ENCODE measurements around the gene PUDP. TPM values are rescaled to one million over a fixed set of nuclear protein-coding genes. Genes with fewer than 3 reads are reported as not detected.
"Not testable (repeated sequence)": the region's sequence is repeated elsewhere in the genome, so short reads cannot be mapped to it uniquely, and the experiment has no call there.

Gene PUDP
- total RNA-seq, 2 donors from 2014 or later: 17.2 to 27.0 TPM

DNA sequence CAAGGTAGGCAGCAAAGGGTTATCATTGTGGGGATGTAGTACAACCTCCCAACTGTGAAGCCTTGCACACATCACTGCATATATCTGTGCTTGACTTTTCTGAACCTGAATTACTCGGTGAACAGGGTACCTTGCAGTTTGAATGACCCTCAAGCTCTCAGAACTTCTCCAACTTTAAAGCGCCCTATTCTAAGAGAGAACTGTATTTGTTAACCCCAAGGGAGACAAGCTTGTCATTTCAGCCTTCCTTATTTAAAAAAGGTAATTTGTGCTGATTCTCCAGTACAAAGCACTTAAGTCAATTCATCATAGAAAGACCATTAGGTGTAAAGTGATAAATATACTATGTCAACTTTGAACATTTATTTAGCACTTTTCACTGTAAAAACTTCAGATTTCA, 122.5 kb downstream of the PUDP start:
- TF ChIP-seq, protein P1, sequence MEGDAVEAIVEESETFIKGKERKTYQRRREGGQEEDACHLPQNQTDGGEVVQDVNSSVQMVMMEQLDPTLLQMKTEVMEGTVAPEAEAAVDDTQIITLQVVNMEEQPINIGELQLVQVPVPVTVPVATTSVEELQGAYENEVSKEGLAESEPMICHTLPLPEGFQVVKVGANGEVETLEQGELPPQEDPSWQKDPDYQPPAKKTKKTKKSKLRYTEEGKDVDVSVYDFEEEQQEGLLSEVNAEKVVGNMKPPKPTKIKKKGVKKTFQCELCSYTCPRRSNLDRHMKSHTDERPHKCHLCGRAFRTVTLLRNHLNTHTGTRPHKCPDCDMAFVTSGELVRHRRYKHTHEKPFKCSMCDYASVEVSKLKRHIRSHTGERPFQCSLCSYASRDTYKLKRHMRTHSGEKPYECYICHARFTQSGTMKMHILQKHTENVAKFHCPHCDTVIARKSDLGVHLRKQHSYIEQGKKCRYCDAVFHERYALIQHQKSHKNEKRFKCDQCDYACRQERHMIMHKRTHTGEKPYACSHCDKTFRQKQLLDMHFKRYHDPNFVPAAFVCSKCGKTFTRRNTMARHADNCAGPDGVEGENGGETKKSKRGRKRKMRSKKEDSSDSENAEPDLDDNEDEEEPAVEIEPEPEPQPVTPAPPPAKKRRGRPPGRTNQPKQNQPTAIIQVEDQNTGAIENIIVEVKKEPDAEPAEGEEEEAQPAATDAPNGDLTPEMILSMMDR (IDR thresholded peaks at IDR 0.05): no peak
- no peaks in the 10 kb centered on the region for H3K27me3 ChIP-seq
- no peak overlapping the region for H3K27ac ChIP-seq
- no peaks in the 10 kb centered on the region for H3K9me3 ChIP-seq
- H3K36me3 ChIP-seq: no peaks in the 10 kb centered on the region
- no peak overlapping the region for H3K4me3 ChIP-seq
- H3K4me1 ChIP-seq: no peaks in the 10 kb centered on the region
- no peak for DNase-seq (ENCODE audit: low spot score)

- DNase-seq (ENCODE audit: low spot score): no peak
- Histone ChIP-seq H3K27me3 (no peaks in the 10 kb centered on the region), H3K36me3 (no peaks in the 10 kb centered on the region), H3K27ac (no peak overlapping the region), H3K9me3 (no peaks in the 10 kb centered on the region), H3K4me3 (no peak overlapping the region), H3K4me1 (no peaks in the 10 kb centered on the region)
- TF ChIP-seq, protein P1 (IDR thresholded peaks at IDR 0.05): no peak
Measured at GRCh38 chrX:7024850-7025249, 123.1 kb downstream of the PUDP start.

DNA sequence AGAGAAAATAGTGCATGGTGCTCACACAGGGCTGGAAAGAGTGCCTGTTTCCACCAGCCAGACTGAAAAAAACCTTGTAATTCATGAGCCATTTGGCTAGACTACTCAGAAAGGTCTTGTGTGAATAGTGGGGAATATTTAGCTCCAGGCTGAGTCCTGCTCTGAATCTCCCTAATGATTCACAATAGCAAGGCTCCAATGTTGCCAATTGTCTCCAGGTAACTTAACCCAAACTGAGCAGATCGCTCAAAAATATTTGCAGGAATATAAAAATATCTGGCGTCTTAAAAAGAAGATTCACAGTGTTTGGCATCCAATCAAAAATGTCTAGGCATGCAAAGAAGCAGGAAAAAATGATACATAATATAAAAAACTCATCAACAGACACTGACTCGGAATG, 125.0 kb downstream of the PUDP start:
- H3K9me3 ChIP-seq; H3K27ac ChIP-seq; H3K27me3 ChIP-seq; H3K4me3 ChIP-seq; H3K36me3 ChIP-seq; DNase-seq (ENCODE audit: low spot score); H3K4me1 ChIP-seq: not testable (repeated sequence)

GRCh38 chrX:7021991-7022390, 126.0 kb downstream of the PUDP start:
- Histone ChIP-seq H3K9me3 (no peaks in the 10 kb centered on the region), H3K4me3 (no peak overlapping the region), H3K4me1 (no peaks in the 10 kb centered on the region), H3K27me3 (no peaks in the 10 kb centered on the region), H3K36me3 (no peaks in the 10 kb centered on the region), H3K27ac (no peak overlapping the region)
- no peak for DNase-seq (ENCODE audit: low spot score)
- TF ChIP-seq, protein P1 (IDR thresholded peaks at IDR 0.05): no peak

- H3K36me3 ChIP-seq: no peaks in the 10 kb centered on the region
- TF ChIP-seq, protein P1 (IDR thresholded peaks at IDR 0.05): no peak
- no peaks in the 10 kb centered on the region for H3K4me1 ChIP-seq
- H3K9me3 ChIP-seq: no peaks in the 10 kb centered on the region
- no peak for DNase-seq (ENCODE audit: low spot score)
- H3K27me3 ChIP-seq: no peaks in the 10 kb centered on the region
- no peak overlapping the region for H3K27ac ChIP-seq
- H3K4me3 ChIP-seq: no peak overlapping the region
Measured at GRCh38 chrX:7019555-7019954, 128.4 kb downstream of the PUDP start.

GRCh38 chrX:7012262-7012834, 135.6 kb downstream of the PUDP start:
- not testable (repeated sequence) for H3K4me3 ChIP-seq; H3K27ac ChIP-seq; H3K9me3 ChIP-seq; H3K4me1 ChIP-seq; H3K36me3 ChIP-seq; H3K27me3 ChIP-seq; DNase-seq (ENCODE audit: low spot score)

DNA sequence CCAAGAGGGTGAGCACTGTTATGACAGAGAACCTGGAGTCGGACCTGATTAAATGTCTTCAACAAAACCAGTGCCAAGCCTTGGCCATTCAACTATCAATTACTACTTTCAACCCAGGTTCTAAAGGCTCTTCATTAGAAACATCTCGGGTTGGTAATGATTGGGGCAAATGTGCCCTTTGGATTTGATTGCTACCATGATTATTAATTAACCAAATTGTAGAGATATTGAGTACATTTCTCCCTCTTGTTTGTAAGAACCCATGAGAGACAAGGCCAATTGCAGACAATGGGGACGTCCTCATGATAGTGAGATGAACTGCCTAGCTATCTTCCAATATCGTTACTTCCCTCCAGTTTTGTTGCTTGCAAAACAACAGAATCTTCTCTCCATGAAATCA, 137.1 kb downstream of the PUDP start:
- not testable (repeated sequence) for H3K4me3 ChIP-seq, H3K36me3 ChIP-seq, H3K27me3 ChIP-seq

GRCh38 chrX:7007328-7007727, 140.6 kb downstream of the PUDP start:
- not testable (repeated sequence) for H3K4me3 ChIP-seq; H3K4me1 ChIP-seq; H3K27ac ChIP-seq; DNase-seq (ENCODE audit: low spot score); H3K9me3 ChIP-seq; H3K36me3 ChIP-seq; H3K27me3 ChIP-seq

More for the DNA sequence above, 137.1 kb downstream of the PUDP start:
- not testable (repeated sequence) for H3K27ac ChIP-seq; DNase-seq (ENCODE audit: low spot score); H3K9me3 ChIP-seq; H3K4me1 ChIP-seq
